Subcutaneous abdominal adipose tissue (tissue), 5 donors: ENCODE results near the gene MKNK1.

Source experiments
- H3K27ac ChIP-seq: one replicate; pipeline ENCODE4 v1.7.0; 2013; ENCODE audit warnings: low read depth, mild to moderate bottlenecking, inconsistent platforms, low read length, moderate library complexity
- H3K27me3 ChIP-seq, 5 donors: one replicate each; pipeline ENCODE4 v1.7.0; 2013; ENCODE audit warnings: low read length in 5 of 5, inconsistent platforms in 1 of 5; ENCODE audit not compliant: control insufficient read depth in 5 of 5, insufficient read depth in 4 of 5
- H3K36me3 ChIP-seq, 5 donors: one replicate each; pipeline ENCODE4 v1.7.0; 2013; ENCODE audit warnings: low read length in 5 of 5; ENCODE audit not compliant: control insufficient read depth in 5 of 5, insufficient read depth in 5 of 5
- H3K4me1 ChIP-seq, 5 donors: one replicate each; pipeline ENCODE4 v1.7.0; 2013; ENCODE audit warnings: low read length in 5 of 5, mild to moderate bottlenecking in 3 of 5, moderate library complexity in 1 of 5; ENCODE audit not compliant: control insufficient read depth in 5 of 5, insufficient read depth in 5 of 5
- H3K4me3 ChIP-seq, 5 donors: one replicate each; pipeline ENCODE4 v1.7.0; 2013; ENCODE audit warnings: low read length in 5 of 5, low read depth in 1 of 5
- H3K9ac ChIP-seq, 5 donors: one replicate each; pipeline ENCODE4 v1.7.0; 2013; ENCODE audit warnings: low read length in 5 of 5, mild to moderate bottlenecking in 4 of 5, moderate library complexity in 3 of 5
- H3K9me3 ChIP-seq, 5 donors: one replicate each; pipeline ENCODE4 v1.7.0; 2013; ENCODE audit warnings: low read length in 5 of 5; ENCODE audit not compliant: control insufficient read depth in 5 of 5
- donor health status: healthy.
- donor health status: healthy.
- donor health status: healthy.
- donor health status: healthy.
- donor health status: healthy.

The MKNK1 gene

GRCh38 chr1:46533179-46533864, 70.7 kb downstream of the MKNK1 start:
- peak overlapping the region in 3 of 5 donors; percentile 16 to 38 (median 22) for H3K9ac ChIP-seq
- peak overlapping the region in 4 of 5 donors; percentile 14 to 61 (median 52) for H3K4me3 ChIP-seq
- H3K9me3 ChIP-seq, result no peaks in the 10 kb centered on the region
- no peak overlapping the region for H3K27ac ChIP-seq
- peaks cover 0 to 13% (median 9%) of the 10 kb centered on the region in 5 donors for H3K4me1 ChIP-seq
- H3K36me3 ChIP-seq, result no peaks in the 10 kb centered on the region
- H3K27me3 ChIP-seq, result peaks cover 0 to 26% (median 14%) of the 10 kb centered on the region in 5 donors

GRCh38 chr1:46532498-46533178, 71.4 kb downstream of the MKNK1 start:
- no peaks in the 10 kb centered on the region for H3K36me3 ChIP-seq
- no peak overlapping the region for H3K27ac ChIP-seq
- H3K9me3 ChIP-seq, result no peaks in the 10 kb centered on the region
- H3K4me3 ChIP-seq, result peak overlapping the region in 3 of 5 donors; percentile 48 to 61 (median 55)
- peaks cover 0 to 13% (median 5%) of the 10 kb centered on the region in 5 donors for H3K4me1 ChIP-seq
- peak overlapping the region in 1 of 5 donors; percentile 22 for H3K9ac ChIP-seq
- H3K27me3 ChIP-seq, result peaks cover 0 to 27% (median 14%) of the 10 kb centered on the region in 5 donors

GRCh38 chr1:46532095-46532494, 72.0 kb downstream of the MKNK1 start:
- Histone ChIP-seq H3K9ac (no peak overlapping the region), H3K27ac (no peak overlapping the region), H3K36me3 (no peaks in the 10 kb centered on the region), H3K4me3 (no peak overlapping the region), H3K9me3 (no peaks in the 10 kb centered on the region), H3K4me1 (peaks cover 0 to 13% (median 5%) of the 10 kb centered on the region in 5 donors), H3K27me3 (peaks cover 0 to 31% (median 14%) of the 10 kb centered on the region in 5 donors)

- Histone ChIP-seq H3K9me3 (no peaks in the 10 kb centered on the region), H3K27me3 (peaks cover 0 to 39% (median 14%) of the 10 kb centered on the region in 5 donors), H3K9ac (no peak overlapping the region), H3K4me1 (peaks cover 0 to 13% (median 5%) of the 10 kb centered on the region in 5 donors), H3K27ac (no peak overlapping the region), H3K36me3 (no peaks in the 10 kb centered on the region), H3K4me3 (no peak overlapping the region)
Observed at GRCh38 chr1:46530791-46531409, 73.2 kb downstream of the MKNK1 start.

GRCh38 chr1:46530311-46530710, 73.8 kb downstream of the MKNK1 start:
- Histone ChIP-seq H3K27ac (no peak overlapping the region), H3K4me1 (peaks cover 0 to 13% (median 5%) of the 10 kb centered on the region in 5 donors), H3K9ac (no peak overlapping the region), H3K36me3 (no peaks in the 10 kb centered on the region), H3K9me3 (no peaks in the 10 kb centered on the region), H3K27me3 (peaks cover 0 to 44% (median 14%) of the 10 kb centered on the region in 5 donors), H3K4me3 (no peak overlapping the region)

GRCh38 chr1:46529031-46529630, 74.9 kb downstream of the MKNK1 start:
- Histone ChIP-seq H3K27ac (no peak overlapping the region), H3K9ac (no peak overlapping the region), H3K36me3 (no peaks in the 10 kb centered on the region), H3K27me3 (peaks cover 0 to 39% (median 14%) of the 10 kb centered on the region in 5 donors), H3K4me1 (peaks cover 0 to 13% (median 5%) of the 10 kb centered on the region in 5 donors), H3K4me3 (no peak overlapping the region), H3K9me3 (no peaks in the 10 kb centered on the region)

- Histone ChIP-seq H3K36me3 (no peaks in the 10 kb centered on the region), H3K27me3 (peaks cover 0 to 39% (median 14%) of the 10 kb centered on the region in 5 donors), H3K9ac (no peak overlapping the region), H3K4me3 (no peak overlapping the region), H3K4me1 (peaks cover 0 to 12% (median 9%) of the 10 kb centered on the region in 5 donors), H3K9me3 (no peaks in the 10 kb centered on the region), H3K27ac (no peak overlapping the region)
Observed at GRCh38 chr1:46528297-46528955, 75.6 kb downstream of the MKNK1 start.

GRCh38 chr1:46527474-46528296, 76.4 kb downstream of the MKNK1 start:
- peaks cover 0 to 39% (median 14%) of the 10 kb centered on the region in 5 donors for H3K27me3 ChIP-seq
- no peak overlapping the region for H3K27ac ChIP-seq
- H3K36me3 ChIP-seq, result no peaks in the 10 kb centered on the region
- no peak overlapping the region for H3K4me3 ChIP-seq
- H3K9me3 ChIP-seq, result no peaks in the 10 kb centered on the region
- H3K4me1 ChIP-seq, result peaks cover 1 to 15% (median 13%) of the 10 kb centered on the region in 5 donors
- H3K9ac ChIP-seq, result no peak overlapping the region
